Type B pancreatic cell (in vitro differentiated cells): Measurements from ENCODE around the gene BHLHA15. TPM values are rescaled to one million over a fixed set of nuclear protein-coding genes. Genes with fewer than 3 reads are reported as not detected.

Experiments
- DNase-seq: peaks from one replicate; pipeline ENCODE4 v3.0.0; 2021; ENCODE audit warnings: mixed read lengths; ENCODE audit not compliant: unreplicated experiment; ENCODE audit errors: extremely low spot score
- H3K27ac Mint-ChIP-seq: 2 replicates; pipeline ENCODE4 v1.8.0; 2021; ENCODE audit warnings: mild to moderate bottlenecking, mixed read lengths
- H3K27me3 Mint-ChIP-seq: 2 replicates; pipeline ENCODE4 v1.8.0; 2021; ENCODE audit warnings: mixed read lengths
- H3K36me3 Mint-ChIP-seq: 2 replicates; pipeline ENCODE4 v1.8.0; 2021; ENCODE audit warnings: mixed read lengths
- H3K4me1 Mint-ChIP-seq: one replicate; pipeline ENCODE4 v1.8.0; 2021; ENCODE audit warnings: mixed read lengths; ENCODE audit not compliant: unreplicated experiment
- H3K4me3 Mint-ChIP-seq: 2 replicates; pipeline ENCODE4 v1.8.0; 2021; ENCODE audit warnings: mild to moderate bottlenecking, mixed read lengths
- H3K9me3 Mint-ChIP-seq: 2 replicates; pipeline ENCODE4 v1.8.0; 2021; ENCODE audit warnings: mixed read lengths
- total RNA-seq: library from RNA; stranded (reverse); gene quantifications from 2 replicates; pipeline ENCODE4 v1.2.1, GENCODE V29; 2021; ENCODE audit warnings: low replicate concordance
- TF ChIP-seq, protein P1 (sequence below): fragments of 200-600 bp; sonication (generic); conservative IDR thresholded peaks from 2 replicates; pipeline ENCODE4 v1.5.0; 2021; ENCODE audit warnings: antibody characterized with exemption, mild to moderate bottlenecking

The BHLHA15 gene
- total RNA-seq, 1 donor from 2014 or later: 0.46 TPM

DNA sequence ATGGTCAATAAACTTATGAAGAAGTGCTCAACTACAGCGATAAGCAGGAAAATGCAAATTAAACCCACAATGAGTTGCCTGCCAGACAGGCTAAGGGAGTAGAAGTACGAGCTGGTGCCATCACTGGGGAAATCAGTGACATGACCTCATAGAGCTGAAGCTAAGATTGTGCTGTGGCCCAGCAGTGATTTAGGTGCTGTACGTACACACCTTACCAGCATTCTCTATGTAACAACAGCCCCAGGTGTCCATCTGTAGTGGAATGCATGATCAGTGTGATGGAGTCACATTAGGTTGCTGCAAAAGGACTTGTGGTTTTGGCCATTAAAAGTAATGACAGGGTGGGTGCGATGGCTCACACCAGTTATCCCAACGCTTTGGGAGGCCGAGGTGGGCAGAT lies 46.5 kb downstream of the BHLHA15 start:
- Mint-ChIP-seq H3K27me3 (no peaks in the 10 kb centered on the region), H3K4me3 (no peak overlapping the region), H3K9me3 (no peaks in the 10 kb centered on the region), H3K36me3 (peaks cover 4% of the 10 kb centered on the region), H3K4me1 (peaks cover 8% of the 10 kb centered on the region), H3K27ac (no peak overlapping the region)
- TF ChIP-seq, protein P1, sequence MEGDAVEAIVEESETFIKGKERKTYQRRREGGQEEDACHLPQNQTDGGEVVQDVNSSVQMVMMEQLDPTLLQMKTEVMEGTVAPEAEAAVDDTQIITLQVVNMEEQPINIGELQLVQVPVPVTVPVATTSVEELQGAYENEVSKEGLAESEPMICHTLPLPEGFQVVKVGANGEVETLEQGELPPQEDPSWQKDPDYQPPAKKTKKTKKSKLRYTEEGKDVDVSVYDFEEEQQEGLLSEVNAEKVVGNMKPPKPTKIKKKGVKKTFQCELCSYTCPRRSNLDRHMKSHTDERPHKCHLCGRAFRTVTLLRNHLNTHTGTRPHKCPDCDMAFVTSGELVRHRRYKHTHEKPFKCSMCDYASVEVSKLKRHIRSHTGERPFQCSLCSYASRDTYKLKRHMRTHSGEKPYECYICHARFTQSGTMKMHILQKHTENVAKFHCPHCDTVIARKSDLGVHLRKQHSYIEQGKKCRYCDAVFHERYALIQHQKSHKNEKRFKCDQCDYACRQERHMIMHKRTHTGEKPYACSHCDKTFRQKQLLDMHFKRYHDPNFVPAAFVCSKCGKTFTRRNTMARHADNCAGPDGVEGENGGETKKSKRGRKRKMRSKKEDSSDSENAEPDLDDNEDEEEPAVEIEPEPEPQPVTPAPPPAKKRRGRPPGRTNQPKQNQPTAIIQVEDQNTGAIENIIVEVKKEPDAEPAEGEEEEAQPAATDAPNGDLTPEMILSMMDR: no peak
- DNase-seq: no peak

Other genes starting within 250 kb of the BHLHA15 start
- gene OCM2, start 221.2 kb upstream of the BHLHA15 start, total RNA-seq: not detected in 2 replicates
- 20.6 and 21.9 TPM in 2 replicates for gene LMTK2, start 104.6 kb upstream of the BHLHA15 start, total RNA-seq
- gene TECPR1, start 40.8 kb downstream of the BHLHA15 start, total RNA-seq: 32.4 and 39.9 TPM in 2 replicates
- gene BRI3, start 70.2 kb downstream of the BHLHA15 start, total RNA-seq: 151 and 190 TPM in 2 replicates
- 28.0 and 43.7 TPM in 2 replicates for gene BAIAP2L1, start 189.7 kb downstream of the BHLHA15 start, total RNA-seq